Measurements from ENCODE around the gene CMTM3.
"Not testable (repeated sequence)": the region's sequence is repeated elsewhere in the genome, so short reads cannot be mapped to it uniquely, and the experiment has no call there.

Gene CMTM3

GRCh38 chr16:66604376-66605176 is at the start of gene CMTM3:
CMTM3 (plus strand) TSS chr16:66604704; CDS start chr16:66604806, 102 bp downstream.
- DNase-seq (ENCODE audit: low read depth in 2 of 2), result peak; percentile 58 to 66

GRCh38 chr16:66560107-66560506 is 44.4 kb upstream of the CMTM3 start:
- DNase-seq (ENCODE audit: low read depth in 2 of 2), result no peak

- no peak for DNase-seq (ENCODE audit: low read depth in 2 of 2)
These were observed 43.0 kb upstream of the CMTM3 start for GRCh38 chr16:66561381-66562080.

GRCh38 chr16:66562409-66562808 is 42.1 kb upstream of the CMTM3 start:
- DNase-seq (ENCODE audit: low read depth in 2 of 2), result no peak

GRCh38 chr16:66562986-66563385 is 41.5 kb upstream of the CMTM3 start:
- DNase-seq (ENCODE audit: low read depth in 2 of 2), result no peak

GRCh38 chr16:66563574-66564334 is 40.8 kb upstream of the CMTM3 start:
- DNase-seq (ENCODE audit: low read depth in 2 of 2), result no peak

GRCh38 chr16:66566051-66566901 is 38.2 kb upstream of the CMTM3 start, which contains the start of gene CMTM1:
CMTM1 (plus strand) TSS chr16:66566439; CDS start chr16:66566514, 75 bp downstream.
- no peak for DNase-seq (ENCODE audit: low read depth in 2 of 2)

GRCh38 chr16:66567270-66567669 is 37.2 kb upstream of the CMTM3 start:
- not testable (repeated sequence) for DNase-seq (ENCODE audit: low read depth in 2 of 2)

GRCh38 chr16:66568355-66568754 is 36.1 kb upstream of the CMTM3 start:
- no peak for DNase-seq (ENCODE audit: low read depth in 2 of 2)

GRCh38 chr16:66569131-66569530 is 35.4 kb upstream of the CMTM3 start:
- DNase-seq (ENCODE audit: low read depth in 2 of 2), result no peak

- no peak for DNase-seq (ENCODE audit: low read depth in 2 of 2)
These were observed 34.6 kb upstream of the CMTM3 start for GRCh38 chr16:66569827-66570405.

GRCh38 chr16:66572356-66572755 is 32.1 kb upstream of the CMTM3 start:
- no peak for DNase-seq (ENCODE audit: low read depth in 2 of 2)

GRCh38 chr16:66574081-66574480 is 30.4 kb upstream of the CMTM3 start:
- no peak for DNase-seq (ENCODE audit: low read depth in 2 of 2)

- no peak for DNase-seq (ENCODE audit: low read depth in 2 of 2)
These were observed 30.0 kb upstream of the CMTM3 start for GRCh38 chr16:66574531-66574930.

GRCh38 chr16:66575060-66575459 is 29.4 kb upstream of the CMTM3 start:
- no peak for DNase-seq (ENCODE audit: low read depth in 2 of 2)

GRCh38 chr16:66576296-66576695 is 28.2 kb upstream of the CMTM3 start:
- no peak for DNase-seq (ENCODE audit: low read depth in 2 of 2)

GRCh38 chr16:66578651-66579531 is 25.6 kb upstream of the CMTM3 start, which contains the start of gene CMTM2:
CMTM2 (plus strand) TSS chr16:66579463; CDS start chr16:66579608, 145 bp downstream.
- no peak for DNase-seq (ENCODE audit: low read depth in 2 of 2)

- no peak for DNase-seq (ENCODE audit: low read depth in 2 of 2)
These were observed 23.8 kb upstream of the CMTM3 start for GRCh38 chr16:66580605-66581209.

- no peak for DNase-seq (ENCODE audit: low read depth in 2 of 2)
These were observed 23.1 kb upstream of the CMTM3 start for GRCh38 chr16:66581246-66581952.
